ENCODE measurements around the gene GRM5. TPM values are rescaled to one million over a fixed set of nuclear protein-coding genes. Genes with fewer than 3 reads are reported as not detected.
"Not testable (repeated sequence)": the region's sequence is repeated elsewhere in the genome, so short reads cannot be mapped to it uniquely, and the experiment has no call there.

The GRM5 gene
- total RNA-seq, 1 donor from 2014 or later: 0.13 TPM

DNA sequence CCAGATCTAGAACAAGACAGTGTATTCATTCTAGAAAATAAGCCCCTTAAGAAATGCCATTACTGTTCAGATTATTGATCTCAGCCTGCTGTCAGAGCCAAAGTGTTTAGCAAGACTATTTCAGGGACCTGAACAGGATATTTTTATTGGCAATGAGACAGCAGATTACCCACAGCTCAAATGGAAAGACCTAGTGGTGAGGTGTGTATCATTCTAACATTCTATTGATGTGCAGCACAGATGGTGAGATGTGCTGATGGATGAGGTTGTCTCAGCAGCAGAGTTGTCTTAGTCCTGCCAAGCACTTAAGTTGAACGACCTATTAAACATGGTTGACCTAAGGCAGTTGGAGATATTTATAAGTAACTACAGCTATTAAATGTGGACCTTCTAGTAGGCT lies 219.5 kb downstream of the GRM5 start:
- DNase-seq (ENCODE audit: low spot score); intact Hi-C loops (cut with DNase I): not testable (repeated sequence)

DNA sequence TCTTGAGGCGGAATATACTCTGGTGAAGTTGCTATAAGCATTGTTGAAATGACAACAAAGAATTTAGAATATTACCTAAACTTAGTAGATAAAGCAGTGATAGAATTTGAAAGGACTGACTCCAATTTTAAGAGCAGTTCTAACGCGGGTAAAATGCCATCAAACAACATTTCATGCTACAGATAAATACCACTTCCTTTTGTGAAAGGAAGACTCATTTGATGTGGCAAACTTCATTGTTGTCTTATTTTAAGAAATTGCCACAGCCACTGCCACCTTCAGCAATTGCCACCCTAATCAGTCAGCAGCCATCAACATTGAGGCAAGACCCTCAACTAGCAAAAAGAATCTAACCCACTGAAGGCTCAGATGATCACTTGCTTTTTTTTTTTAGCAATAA lies 220.8 kb downstream of the GRM5 start:
- DNase-seq (ENCODE audit: low spot score); intact Hi-C loops (cut with DNase I): not testable (repeated sequence)

DNA sequence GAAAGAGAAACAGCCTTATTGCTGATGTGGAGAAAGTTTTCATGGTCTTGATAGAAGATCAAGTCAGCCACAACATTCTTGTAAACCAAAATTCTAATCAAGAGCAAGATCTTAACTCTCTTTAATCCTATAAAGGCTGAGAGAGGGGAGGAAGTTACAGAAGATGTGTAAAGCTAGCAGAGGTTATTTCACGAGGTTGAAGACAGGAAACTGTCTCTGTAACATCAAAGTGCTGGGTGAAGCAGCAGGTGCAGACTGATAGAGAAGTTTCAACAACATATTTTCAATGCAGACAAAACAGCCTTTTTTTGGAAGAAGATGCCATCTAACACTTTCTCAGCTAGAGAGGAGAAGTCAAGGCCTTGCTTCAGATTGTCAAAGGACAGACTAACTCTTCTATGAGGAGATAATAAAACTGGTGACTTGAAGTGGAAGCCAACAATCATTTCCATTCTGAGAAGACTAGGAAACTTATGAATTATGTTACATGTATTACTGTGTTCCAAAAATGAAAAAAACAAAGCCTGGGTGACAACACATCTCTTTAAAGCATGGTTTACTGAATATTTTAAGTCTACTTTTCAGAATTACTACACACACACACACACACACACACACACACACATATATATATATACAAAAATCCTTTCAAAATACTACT lies 221.9 kb downstream of the GRM5 start:
- intact Hi-C loops (cut with DNase I); DNase-seq (ENCODE audit: low spot score): not testable (repeated sequence)

DNA sequence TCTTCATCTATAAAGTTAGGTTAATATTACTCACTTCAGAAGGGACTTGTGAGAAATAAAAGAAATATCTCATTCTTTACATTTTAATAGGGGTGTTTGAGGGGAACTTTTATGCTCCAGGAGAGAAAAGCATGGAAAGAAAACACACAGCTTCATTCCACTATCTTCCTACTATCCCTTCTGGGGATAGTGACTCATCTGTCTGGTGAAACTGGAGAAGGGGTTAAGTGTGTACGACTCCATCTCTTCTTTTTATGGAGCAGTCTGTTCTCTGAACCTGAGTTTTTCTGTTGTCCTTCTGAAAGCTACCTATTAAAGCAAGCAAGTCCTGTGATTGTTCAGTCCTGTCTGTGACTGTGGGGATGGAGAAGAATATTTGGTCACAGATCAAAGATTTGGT lies 227.6 kb downstream of the GRM5 start:
- intact Hi-C loops (cut with DNase I): not testable (repeated sequence)

DNA sequence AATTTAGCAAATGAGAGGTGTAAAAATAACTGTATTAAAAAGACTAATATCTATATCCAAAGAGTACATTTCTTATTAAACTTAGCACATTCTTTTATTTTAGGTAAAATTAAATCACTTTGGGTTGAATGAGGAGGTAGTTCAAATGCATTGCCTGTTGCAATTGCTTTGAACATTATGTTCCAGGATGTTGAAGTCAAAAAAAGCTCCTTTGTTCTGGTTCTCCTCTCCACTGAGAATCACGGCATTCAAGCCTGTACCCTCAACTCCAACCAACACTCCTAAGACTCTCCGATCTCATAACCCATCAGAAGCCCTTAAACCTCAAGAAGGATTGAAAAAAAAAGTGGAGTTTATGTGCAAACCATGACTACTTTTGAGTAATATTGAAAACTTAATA lies 230.1 kb downstream of the GRM5 start:
- intact Hi-C loops (cut with DNase I); DNase-seq (ENCODE audit: low spot score): not testable (repeated sequence)

More for the DNA sequence above, 227.6 kb downstream of the GRM5 start:
- DNase-seq (ENCODE audit: low spot score): not testable (repeated sequence)

DNA sequence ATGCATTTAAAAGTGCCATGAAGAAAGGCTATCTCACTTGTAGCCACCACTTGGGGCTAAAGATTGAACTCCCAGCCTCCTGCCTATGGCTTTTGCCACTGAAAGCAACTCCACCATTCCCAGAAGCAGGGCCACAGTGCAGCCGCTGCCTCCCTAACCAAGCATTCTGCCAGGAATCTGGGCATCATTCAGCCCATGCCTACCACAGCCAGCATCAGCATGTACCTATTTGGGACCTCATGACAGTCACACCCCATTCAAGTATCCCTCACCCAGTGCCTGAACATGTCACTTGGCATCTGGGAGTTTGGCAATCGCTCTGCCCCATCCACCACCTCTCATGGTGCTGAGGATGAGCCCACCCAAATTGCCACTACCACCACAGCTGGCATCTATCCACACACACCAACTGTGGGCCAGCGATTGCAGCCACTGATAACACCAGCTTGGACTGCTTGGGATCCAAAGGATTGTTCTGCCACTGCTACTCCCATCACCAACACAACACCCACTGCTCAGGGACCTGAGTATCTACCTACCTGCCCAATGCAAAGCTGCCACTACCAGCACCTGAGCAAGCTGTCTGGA lies 234.4 kb downstream of the GRM5 start:
- intact Hi-C loops (cut with DNase I): no loop called here
- no peak for DNase-seq (ENCODE audit: low spot score)

DNA sequence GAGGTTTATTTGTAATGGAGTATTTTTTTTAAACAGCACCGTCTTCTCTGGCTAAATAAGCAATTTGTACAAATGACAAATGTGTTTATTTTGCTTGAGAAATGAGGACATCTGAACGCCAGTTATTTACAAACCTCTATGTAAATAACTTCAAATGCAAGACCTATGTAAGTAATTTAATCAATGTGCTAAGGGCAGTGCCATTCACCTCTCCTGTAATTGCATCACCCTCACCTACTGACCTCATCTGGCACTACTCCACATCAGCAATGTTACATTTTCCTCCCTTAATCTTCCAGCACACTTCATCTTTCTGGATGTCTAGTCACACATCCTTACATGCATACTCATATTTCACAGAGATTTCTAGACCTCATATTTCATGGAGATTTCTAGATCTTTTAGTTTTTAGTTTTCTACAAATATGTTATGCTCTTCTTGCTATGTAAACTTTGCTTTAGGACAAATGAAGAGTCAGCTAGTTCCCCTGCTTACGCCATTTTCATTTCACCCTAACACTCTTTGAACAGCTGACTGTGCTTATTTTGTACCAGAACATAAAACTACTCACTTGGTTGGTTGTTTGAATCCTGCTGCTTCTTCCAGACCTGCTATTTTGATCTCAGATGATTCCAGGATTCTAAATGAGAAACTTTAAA lies 238.6 kb downstream of the GRM5 start:
- no peak for DNase-seq (ENCODE audit: low spot score)
- intact Hi-C loops (cut with DNase I): no loop called here

DNA sequence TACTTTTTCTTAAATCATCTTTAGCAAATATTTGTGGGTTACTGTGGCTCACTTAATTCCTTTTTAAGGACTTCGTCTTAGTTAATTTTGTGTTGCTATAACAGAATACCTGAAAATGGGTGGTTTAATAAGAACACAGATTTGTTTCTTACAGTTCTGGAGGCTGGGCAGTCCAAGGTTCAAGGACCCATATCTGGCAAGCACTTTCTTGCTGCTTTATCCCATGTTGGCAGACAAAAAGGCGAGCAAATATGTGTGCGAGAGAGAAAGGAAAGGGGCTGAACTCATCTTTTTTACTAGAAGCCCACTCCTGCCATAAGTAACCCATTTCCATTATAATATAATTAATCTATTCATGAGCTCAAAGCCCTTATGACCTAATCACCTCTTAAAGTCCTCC lies 246.2 kb downstream of the GRM5 start:
- DNase-seq (ENCODE audit: low spot score): no peak
- intact Hi-C loops (cut with DNase I): no loop called here

DNA sequence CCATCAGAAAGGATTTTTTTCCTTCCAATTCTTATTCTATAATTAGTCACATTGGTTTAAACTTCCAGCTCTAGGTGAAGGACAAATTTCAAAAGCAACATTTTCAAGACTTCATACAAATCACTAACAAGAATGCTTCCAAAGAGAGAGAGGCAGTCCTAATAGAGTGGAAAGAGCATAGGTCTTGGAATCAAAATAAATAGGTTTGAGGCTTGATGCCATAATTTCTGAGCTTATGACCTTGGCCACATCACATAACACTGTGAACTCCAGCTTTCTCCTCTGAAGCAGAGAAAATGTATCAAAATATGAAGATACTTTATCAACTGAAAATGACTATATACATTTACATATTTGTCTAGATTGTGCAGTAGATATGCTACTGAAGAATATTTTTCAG lies 246.8 kb downstream of the GRM5 start:
- DNase-seq (ENCODE audit: low spot score): no peak
- intact Hi-C loops (cut with DNase I): no loop called here

DNA sequence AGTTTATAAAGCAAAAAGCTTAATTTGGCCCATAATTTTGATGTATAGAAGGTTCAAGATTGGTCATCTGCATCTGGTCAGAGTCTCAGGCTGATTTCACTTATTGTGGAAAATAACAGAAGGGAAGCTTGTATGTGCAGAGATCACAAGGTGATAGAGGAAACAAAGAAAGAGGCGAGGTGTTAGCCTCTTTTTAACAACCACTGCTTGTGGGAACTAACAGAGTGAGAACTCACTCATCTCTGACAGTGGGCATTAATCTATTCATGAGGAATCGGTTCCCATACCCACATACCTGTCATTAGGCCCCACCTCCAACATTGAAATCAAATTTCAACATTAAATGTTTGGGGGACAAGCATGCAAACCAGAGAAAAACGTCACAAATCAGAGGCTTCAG lies 250.3 kb downstream of the GRM5 start:
- intact Hi-C loops (cut with DNase I): no loop called here
- DNase-seq (ENCODE audit: low spot score): no peak

DNA sequence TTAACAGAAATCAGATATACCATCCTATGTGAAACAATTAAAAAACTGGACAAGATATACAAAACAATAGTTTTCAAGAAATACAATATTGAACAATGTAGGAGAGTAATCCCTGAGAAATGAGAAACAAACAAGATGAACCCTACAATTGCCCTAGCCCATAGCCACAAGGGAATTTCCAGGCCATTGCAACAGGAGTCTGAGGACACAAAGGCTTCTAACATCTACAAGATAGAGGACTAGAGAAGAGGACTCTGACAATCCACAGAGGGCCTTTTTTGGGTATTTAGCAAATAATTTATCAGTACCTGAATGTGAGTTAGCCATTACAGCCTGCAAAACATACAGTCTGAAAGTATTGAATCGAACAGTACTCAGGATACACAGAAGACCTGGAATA lies 251.7 kb downstream of the GRM5 start:
- intact Hi-C loops (cut with DNase I): no loop called here
- no peak for DNase-seq (ENCODE audit: low spot score)

DNA sequence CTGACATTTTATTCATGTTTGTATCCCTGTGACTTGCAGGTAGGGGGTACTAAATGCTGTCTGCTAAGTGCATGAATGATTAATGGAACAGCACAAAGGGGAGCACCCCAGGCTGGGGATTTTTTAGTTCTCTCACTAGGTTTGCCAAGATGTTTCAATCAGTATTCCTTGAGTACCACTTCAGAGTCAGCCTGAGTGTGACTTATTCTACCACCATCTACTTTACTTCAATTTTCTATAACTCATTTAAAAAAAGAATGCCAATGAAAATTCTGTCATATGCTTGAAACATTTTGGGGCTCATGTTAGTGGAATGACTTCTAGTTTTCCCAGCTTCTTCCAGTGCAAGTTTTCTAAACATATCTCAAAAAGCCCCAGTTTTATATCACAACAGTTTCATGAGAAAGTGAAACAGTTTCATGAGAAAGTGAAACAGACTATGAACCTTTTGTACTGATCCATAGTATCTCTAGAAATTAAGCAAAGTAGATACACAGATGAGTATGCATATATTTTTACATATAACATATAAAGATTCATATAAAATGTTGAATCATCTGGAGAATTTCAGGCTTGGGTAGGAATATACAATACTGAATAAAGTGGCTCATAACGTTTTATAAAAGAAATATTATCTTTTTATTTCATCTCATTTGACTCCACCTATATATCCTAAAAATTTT lies 252.4 kb downstream of the GRM5 start:
- intact Hi-C loops (cut with DNase I): no loop called here
- no peak for DNase-seq (ENCODE audit: low spot score)

DNA sequence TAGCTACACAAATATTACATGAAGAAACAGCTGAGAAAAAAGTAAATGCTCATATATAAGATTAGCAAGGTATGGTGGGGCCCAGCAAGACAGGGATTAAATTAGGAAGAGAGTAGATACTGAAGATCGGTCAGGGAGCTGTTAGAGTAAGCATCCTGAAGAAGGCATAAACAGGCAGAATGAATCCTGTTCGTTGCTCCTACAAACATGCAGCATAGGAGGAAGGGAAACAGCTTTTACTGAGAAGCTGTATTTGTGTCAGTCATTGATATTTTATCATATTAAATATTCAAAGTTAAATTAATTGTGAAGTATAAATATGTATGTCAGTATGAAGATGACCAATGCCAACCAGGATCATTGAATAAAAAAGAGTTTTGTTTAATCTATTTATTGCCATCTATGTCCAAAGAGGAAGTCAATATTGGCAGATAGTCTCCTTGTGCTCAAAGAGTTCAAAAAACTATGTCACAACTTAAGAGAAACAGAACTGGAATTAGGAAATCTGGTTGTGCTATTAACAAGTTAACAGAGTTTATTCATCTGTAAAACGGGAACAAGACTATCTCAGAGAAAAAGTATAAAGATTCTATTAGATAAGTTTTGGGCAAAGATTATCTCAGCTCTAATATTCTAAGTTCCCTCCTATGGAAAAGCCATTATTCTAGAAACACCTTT lies 255.2 kb downstream of the GRM5 start:
- no peak for DNase-seq (ENCODE audit: low spot score)
- intact Hi-C loops (cut with DNase I): no loop called here

DNA sequence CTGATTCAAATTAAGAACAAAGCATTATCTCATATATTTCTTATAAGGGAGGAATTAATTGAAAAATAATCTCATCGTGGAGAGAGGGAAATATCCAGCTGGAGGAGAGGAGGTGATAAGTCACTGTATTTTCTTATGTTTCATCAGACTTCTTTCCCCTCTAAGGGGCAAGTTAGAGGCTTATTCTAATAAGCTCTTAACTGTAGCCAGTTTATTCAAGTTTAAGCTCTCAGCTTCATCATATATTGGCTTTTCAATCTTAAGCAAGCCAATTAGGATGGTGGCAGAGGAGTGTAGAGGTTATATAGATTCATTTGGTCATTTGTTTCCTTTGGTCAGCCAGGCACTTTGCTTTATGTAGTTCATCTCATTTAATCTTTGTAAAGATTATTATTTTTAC lies 256.7 kb downstream of the GRM5 start:
- intact Hi-C loops (cut with DNase I): no loop called here

DNA sequence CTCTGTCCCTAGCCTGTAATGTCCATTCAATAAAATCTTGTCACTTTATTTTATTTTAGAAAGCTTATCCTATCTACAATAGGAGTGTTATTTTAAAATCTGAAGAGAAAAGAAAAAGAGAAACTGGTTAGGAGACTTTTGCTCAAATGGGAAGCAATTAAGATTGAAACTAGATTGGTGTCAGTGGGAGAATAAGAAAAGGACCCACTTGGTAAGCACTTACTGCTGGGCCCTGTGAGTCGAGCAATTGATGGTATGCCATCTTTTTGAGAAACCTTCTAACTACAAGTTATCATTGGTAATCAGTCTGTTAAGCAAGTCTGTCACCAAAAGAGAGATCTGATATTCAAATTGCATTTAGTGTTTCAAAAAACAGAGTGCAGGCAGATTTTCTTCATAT lies 258.4 kb downstream of the GRM5 start:
- intact Hi-C loops (cut with DNase I): no loop called here
- no peak for DNase-seq (ENCODE audit: low spot score)

More for the DNA sequence above, 256.7 kb downstream of the GRM5 start:
- no peak for DNase-seq (ENCODE audit: low spot score)

DNA sequence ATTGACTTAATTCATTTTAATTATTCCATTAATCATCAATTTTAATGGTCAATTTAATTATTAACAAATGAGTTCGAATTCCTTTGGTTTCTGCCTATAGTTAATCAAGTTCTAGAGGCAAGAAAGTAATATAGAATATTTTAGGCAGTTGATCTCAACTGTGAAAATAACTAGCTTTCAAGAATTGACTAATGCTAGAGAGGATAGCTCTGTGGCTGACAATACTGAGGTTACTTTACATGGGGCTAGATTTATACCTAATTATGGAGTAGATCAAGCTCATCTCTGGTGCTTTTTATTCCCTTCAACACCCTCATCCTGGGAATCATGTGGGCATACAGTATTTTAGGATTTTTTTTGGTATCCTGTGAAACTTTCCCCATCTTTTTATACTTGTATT lies 259.4 kb downstream of the GRM5 start:
- intact Hi-C loops (cut with DNase I): no loop called here
- DNase-seq (ENCODE audit: low spot score): no peak

DNA sequence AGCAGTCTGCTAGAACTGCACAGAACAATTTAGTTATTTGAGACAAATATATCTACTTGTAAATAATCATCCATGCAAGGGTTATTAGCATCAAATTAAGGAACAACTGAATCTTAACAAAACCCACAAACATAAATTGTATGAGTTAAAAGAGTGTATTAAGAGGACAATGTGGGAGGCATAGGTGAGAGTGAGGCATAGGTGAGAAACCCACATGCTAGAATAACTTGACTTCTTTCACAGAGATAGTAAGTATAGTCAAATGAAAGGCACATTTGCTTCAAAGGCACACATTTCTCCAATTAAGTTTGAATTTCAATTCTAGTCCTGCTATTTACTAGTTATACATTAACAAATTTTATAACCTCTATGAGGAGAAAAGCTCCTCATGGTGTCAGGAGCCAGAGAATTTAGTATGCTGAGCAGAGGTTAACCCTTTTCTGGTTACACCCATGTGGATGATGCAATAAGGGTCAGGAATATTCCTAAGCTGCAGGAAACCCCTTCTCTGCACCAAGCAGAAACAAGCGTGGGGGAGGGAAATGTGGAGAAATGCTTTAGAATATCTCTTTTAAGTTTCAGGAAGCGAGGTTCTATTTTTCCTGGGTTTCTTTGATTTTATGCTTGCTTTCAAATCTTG lies 264.2 kb downstream of the GRM5 start:
- intact Hi-C loops (cut with DNase I): no loop called here
- no peak for DNase-seq (ENCODE audit: low spot score)

DNA sequence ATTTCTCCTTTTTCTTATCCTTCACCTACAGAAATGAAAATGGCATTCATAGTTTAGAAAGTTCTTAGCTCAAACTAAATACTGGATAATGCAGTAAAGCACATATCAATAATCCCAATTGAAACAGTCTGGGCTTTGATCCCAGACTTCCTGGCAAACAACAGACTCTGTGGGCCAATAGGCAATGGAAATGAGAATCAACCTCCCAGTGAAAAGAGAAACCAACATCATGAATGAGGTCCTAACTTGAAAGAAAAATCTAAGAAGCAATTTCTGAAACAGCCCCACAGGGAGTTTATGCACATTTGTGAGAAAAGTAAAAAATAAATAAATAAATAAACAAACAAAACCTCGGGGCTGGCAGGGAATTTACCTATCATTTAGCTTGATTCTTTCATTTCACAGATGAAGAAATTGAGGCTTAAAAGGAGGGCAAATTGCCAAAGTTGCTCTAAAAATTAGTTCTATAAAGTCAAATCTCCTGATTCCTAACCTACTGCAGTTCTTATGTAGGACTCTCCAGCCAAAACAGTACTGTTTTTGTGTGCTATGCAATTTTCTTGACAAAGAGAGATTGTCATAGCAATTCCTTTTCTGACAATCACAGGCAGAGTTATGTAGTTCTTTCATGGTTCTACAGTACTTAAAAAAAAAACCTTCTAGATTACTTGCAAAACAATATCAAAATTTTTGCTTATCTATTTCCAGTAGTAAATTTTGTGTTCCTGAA lies 265.8 kb downstream of the GRM5 start:
- no peak for DNase-seq (ENCODE audit: low spot score)
- intact Hi-C loops (cut with DNase I): no loop called here

DNA sequence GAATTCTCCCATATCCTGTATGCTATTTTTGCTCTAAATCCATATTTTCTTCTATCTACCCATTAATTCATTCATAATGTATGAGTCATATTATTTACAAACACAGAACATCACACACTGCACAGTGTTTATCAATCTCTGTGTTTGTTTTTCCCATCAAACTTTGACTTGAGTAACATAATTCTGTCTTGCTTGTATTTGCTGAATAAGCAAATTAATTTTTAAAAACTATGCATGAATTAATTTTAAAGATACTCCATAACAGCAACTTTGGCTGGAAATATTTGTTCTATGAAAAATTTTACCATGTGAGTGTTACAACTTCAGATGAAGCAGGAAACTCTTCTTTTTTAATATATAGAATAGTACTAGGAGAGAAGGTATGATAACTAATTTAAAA lies 275.6 kb downstream of the GRM5 start:
- intact Hi-C loops (cut with DNase I): no loop called here
- DNase-seq (ENCODE audit: low spot score): no peak
